ENCODE results near the gene OR1I1.

OR1I1 gene

DNA sequence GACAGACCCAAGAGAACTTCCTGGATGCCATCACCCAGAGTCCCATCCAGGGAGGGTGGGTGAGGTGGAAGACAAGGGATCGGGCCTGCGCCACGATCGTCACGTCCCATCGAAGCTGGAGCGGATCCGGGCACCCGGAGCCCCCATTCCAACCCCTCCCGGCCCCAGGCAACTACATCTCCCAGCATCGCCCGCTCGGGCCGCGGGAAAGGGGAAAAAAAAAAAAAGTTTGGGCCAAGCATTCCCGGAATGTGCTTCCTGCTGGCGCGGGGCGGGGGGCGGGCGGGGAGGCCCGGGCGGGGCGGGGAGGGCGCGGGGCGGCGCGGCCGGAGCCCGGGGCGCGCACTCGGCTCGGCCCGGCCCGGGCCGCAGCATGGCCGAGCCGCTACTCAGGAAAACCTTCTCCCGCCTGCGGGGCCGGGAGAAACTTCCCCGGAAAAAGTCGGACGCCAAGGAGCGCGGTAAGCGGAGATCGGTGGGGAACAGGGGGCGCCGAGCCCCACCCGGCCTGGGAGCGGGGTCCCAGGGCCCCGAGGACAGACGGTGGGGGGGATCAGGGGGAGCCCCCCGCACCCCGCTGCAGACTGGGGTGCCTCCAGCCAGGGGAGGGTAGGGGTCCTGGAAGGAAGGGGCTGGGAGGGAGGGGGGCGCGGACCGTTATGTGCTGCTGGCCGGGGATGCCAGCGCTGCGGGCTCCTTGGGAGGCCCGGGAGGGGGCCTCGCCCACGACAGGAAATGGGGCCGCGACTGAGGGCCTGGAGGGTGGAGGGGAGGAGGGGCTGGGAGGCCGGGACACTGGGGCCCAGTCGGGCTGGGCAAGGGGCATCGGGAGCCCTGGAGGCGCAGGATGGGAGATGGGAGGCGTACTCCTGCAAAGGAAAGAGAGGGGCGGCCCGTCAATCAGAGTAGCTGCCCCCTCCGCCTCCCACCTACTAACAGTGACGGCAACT, 25.3 kb downstream of the OR1I1 start, which contains the start of gene SYDE1:
TSS of gene SYDE1 (plus strand) at position 341 of the 950 bp plus-strand sequence. CDS start at position 374, 33 bp downstream.
- peak within 1 kb of the TSS; percentile 85 for H3K4me2 ChIP-seq (ENCODE audit: insufficient read depth, low read length, poor library complexity, severe bottlenecking)
- H3K18ac ChIP-seq (ENCODE audit: low read length) = peak within 1 kb of the TSS; percentile 98
- no peaks in the 10 kb centered on the region for H3K27me3 ChIP-seq (ENCODE audit: control insufficient read depth in 3 of 3, insufficient read depth in 3 of 3, low read depth in 1 of 3, low read length in 3 of 3)
- peak within 1 kb of the TSS; percentile 97 for H3K4ac ChIP-seq (ENCODE audit: low read length)
- peak within 1 kb of the TSS; percentile 69 for H2BK15ac ChIP-seq (ENCODE audit: low read length)
- H3K23ac ChIP-seq (ENCODE audit: low read depth, low read length, poor library complexity) = peak within 1 kb of the TSS; percentile 67
- whole genome bisulfite sequencing, 2 donors (ENCODE audit: extremely low coverage in 2 of 2, insufficient read length in 2 of 2, insufficient replicate concordance in 1 of 2) = no CpG with 5 or more reads among the region's 78 CpGs
- H3K9ac ChIP-seq (ENCODE audit: low read depth, low read length, poor library complexity) = peak within 1 kb of the TSS; percentile 89
- H2BK120ac ChIP-seq (ENCODE audit: low read depth, low read length) = no peak within 1 kb of the TSS
- peak within 1 kb of the TSS; percentile 98 for H2BK5ac ChIP-seq (ENCODE audit: low read length)
- peaks cover 19 to 34% of the 10 kb centered on the region in 2 donors for H3K36me3 ChIP-seq (replicated peaks in 1 of 2; ENCODE audit: control insufficient read depth in 2 of 2, insufficient read depth in 2 of 2, low read length in 2 of 2)
- peak within 1 kb of the TSS; percentile 76 for H3K14ac ChIP-seq (ENCODE audit: low read length)
- H3K4me3 ChIP-seq (ENCODE audit: low read length in 2 of 2) = peak within 1 kb of the TSS; percentile 84 to 88
- no peak within 1 kb of the TSS for H4K8ac ChIP-seq (ENCODE audit: low read depth, low read length)
- H2AK5ac ChIP-seq (ENCODE audit: low read depth, low read length) = peak within 1 kb of the TSS; percentile 54
- peak within 1 kb of the TSS; percentile 31 for H2BK12ac ChIP-seq (ENCODE audit: low read length)
- DNase-seq (ENCODE audit: low spot score) = peak; percentile 71
- H3K27ac ChIP-seq (replicated peaks; ENCODE audit: low read length) = peak within 1 kb of the TSS; percentile 83
- H3K4me1 ChIP-seq (ENCODE audit: control insufficient read depth in 2 of 2, insufficient read depth in 1 of 2, low read depth in 1 of 2, low read length in 2 of 2) = peaks cover 4 to 9% of the 10 kb centered on the region in 2 donors
- H2AFZ ChIP-seq (ENCODE audit: low read length) = peak within 1 kb of the TSS; percentile 99
- H3K79me1 ChIP-seq (ENCODE audit: low read depth, low read length) = peaks cover 9% of the 10 kb centered on the region
- peaks cover 10 to 18% of the 10 kb centered on the region in 2 donors for H3K9me3 ChIP-seq (replicated peaks in 1 of 2; ENCODE audit: control insufficient read depth in 2 of 2, insufficient read depth in 1 of 2, low read depth in 1 of 2, low read length in 2 of 2)
- H4K91ac ChIP-seq (ENCODE audit: low read depth, low read length, poor library complexity) = peak within 1 kb of the TSS; percentile 98

DNA sequence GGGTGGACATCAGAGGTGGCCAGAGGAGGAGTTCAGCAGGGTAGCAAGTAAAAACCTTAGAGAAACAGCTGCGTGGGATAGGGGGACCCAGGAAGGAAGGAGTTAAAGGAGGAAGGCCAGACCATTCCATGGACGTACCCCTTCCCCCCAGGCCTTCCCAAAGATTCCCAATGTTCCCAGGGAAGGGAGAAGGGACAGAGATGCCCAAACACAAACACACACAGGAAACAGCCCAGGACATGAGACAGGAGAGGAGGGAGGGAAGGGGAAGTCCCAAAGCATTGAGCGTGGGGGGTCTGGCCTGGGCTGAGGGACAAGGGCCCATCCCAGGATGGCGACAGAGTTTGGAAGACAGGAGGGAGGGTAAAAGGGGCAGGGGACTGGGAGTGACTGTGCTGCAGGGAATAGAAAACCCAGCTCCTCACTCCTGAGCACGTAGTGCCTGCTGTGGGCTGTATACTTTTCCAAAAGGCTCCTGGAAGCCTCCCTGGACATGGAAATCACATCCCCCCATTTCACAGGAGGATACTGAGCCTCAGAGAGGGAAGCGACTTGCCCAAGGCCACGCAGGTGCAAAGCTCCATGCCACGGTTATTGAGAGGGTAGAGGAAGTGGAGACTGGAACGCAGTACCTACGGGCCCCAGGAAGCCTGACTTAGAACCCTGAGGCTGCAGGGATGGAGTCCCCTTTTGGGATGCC, 26.3 kb downstream of the OR1I1 start:
- no peak overlapping the region for H2BK12ac ChIP-seq (ENCODE audit: low read length)
- no peaks in the 10 kb centered on the region for H3K27me3 ChIP-seq (ENCODE audit: control insufficient read depth in 3 of 3, insufficient read depth in 3 of 3, low read depth in 1 of 3, low read length in 3 of 3)
- H2BK15ac ChIP-seq (ENCODE audit: low read length) = peak overlapping the region; percentile 16
- H2BK120ac ChIP-seq (ENCODE audit: low read depth, low read length) = no peak overlapping the region
- peak overlapping the region; percentile 85 for H3K4me2 ChIP-seq (ENCODE audit: insufficient read depth, low read length, poor library complexity, severe bottlenecking)
- peak overlapping the region; percentile 84 to 88 for H3K4me3 ChIP-seq (ENCODE audit: low read length in 2 of 2)
- H2AFZ ChIP-seq (ENCODE audit: low read length) = peak overlapping the region; percentile 99
- peak overlapping the region; percentile 87 for H3K18ac ChIP-seq (ENCODE audit: low read length)
- peaks cover 12 to 20% of the 10 kb centered on the region in 2 donors for H3K9me3 ChIP-seq (replicated peaks in 1 of 2; ENCODE audit: control insufficient read depth in 2 of 2, insufficient read depth in 1 of 2, low read depth in 1 of 2, low read length in 2 of 2)
- H3K4me1 ChIP-seq (ENCODE audit: control insufficient read depth in 2 of 2, insufficient read depth in 1 of 2, low read depth in 1 of 2, low read length in 2 of 2) = peaks cover 4 to 9% of the 10 kb centered on the region in 2 donors
- H3K23ac ChIP-seq (ENCODE audit: low read depth, low read length, poor library complexity) = no peak overlapping the region
- peak overlapping the region; percentile 56 for H3K9ac ChIP-seq (ENCODE audit: low read depth, low read length, poor library complexity)
- no peak for DNase-seq (ENCODE audit: low spot score)
- WGBS, 2 donors (ENCODE audit: extremely low coverage in 2 of 2, insufficient read length in 2 of 2, insufficient replicate concordance in 1 of 2) = no CpG with 5 or more reads among the region's 10 CpGs
- H3K36me3 ChIP-seq (replicated peaks in 1 of 2; ENCODE audit: control insufficient read depth in 2 of 2, insufficient read depth in 2 of 2, low read length in 2 of 2) = peaks cover 26 to 43% of the 10 kb centered on the region in 2 donors
- H2AK5ac ChIP-seq (ENCODE audit: low read depth, low read length) = peak overlapping the region; percentile 54
- H3K79me1 ChIP-seq (ENCODE audit: low read depth, low read length) = peaks cover 9% of the 10 kb centered on the region
- H3K4ac ChIP-seq (ENCODE audit: low read length) = no peak overlapping the region
- no peak overlapping the region for H4K91ac ChIP-seq (ENCODE audit: low read depth, low read length, poor library complexity)
- no peak overlapping the region for H3K14ac ChIP-seq (ENCODE audit: low read length)
- H2BK5ac ChIP-seq (ENCODE audit: low read length) = peak overlapping the region; percentile 98
- no peak overlapping the region for H4K8ac ChIP-seq (ENCODE audit: low read depth, low read length)
- no peak overlapping the region for H3K27ac ChIP-seq (replicated peaks; ENCODE audit: low read length)

DNA sequence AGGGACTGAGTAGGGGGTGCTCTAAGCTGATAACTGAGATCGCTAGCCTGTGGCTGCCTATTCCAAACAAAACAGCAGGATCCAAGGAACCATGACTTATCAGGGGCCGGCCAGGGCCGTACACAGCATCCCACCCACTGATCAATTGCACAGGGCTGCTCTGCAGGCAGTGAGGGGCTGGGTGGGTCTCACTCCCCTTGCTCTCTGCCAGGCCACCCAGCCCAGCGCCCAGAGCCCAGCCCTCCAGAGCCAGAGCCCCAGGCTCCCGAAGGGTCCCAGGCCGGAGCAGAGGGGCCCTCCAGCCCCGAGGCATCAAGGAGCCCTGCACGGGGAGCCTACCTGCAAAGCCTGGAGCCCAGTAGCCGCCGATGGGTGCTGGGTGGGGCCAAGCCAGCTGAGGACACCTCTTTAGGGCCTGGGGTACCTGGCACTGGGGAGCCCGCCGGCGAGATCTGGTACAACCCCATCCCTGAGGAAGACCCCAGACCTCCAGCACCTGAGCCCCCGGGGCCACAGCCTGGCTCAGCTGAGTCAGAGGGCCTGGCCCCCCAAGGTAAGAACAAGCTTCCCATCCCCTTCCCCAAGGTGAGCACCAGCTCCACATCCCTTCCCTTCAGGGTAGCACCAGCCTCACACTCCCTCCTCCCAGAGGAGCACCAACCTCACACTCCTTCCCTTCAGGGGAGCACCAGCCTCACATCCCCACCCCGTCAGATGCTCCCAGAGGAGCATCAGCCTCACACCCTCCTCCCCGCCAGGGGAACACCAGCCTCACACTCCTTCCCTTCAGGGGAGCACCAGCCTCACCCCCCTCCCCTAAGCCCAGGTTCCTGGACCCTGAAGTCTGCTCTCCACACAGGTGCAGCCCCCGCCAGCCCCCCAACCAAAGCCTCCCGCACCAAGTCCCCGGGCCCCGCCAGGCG, 27.1 kb downstream of the OR1I1 start:
- H2BK120ac ChIP-seq (ENCODE audit: low read depth, low read length) = no peak overlapping the region
- no peak overlapping the region for H2AFZ ChIP-seq (ENCODE audit: low read length)
- no peak overlapping the region for H3K18ac ChIP-seq (ENCODE audit: low read length)
- no peak overlapping the region for H4K91ac ChIP-seq (ENCODE audit: low read depth, low read length, poor library complexity)
- no peak overlapping the region for H2BK12ac ChIP-seq (ENCODE audit: low read length)
- no peak overlapping the region for H4K8ac ChIP-seq (ENCODE audit: low read depth, low read length)
- no peak overlapping the region for H3K4ac ChIP-seq (ENCODE audit: low read length)
- H3K79me1 ChIP-seq (ENCODE audit: low read depth, low read length) = peaks cover 12% of the 10 kb centered on the region
- peak overlapping the region; percentile 41 for H3K14ac ChIP-seq (ENCODE audit: low read length)
- H3K27me3 ChIP-seq (ENCODE audit: control insufficient read depth in 3 of 3, insufficient read depth in 3 of 3, low read depth in 1 of 3, low read length in 3 of 3) = no peaks in the 10 kb centered on the region
- peaks cover 9 to 14% of the 10 kb centered on the region in 2 donors for H3K9me3 ChIP-seq (replicated peaks in 1 of 2; ENCODE audit: control insufficient read depth in 2 of 2, insufficient read depth in 1 of 2, low read depth in 1 of 2, low read length in 2 of 2)
- H3K9ac ChIP-seq (ENCODE audit: low read depth, low read length, poor library complexity) = no peak overlapping the region
- H3K4me2 ChIP-seq (ENCODE audit: insufficient read depth, low read length, poor library complexity, severe bottlenecking) = no peak overlapping the region
- peaks cover 34 to 51% of the 10 kb centered on the region in 2 donors for H3K36me3 ChIP-seq (replicated peaks in 1 of 2; ENCODE audit: control insufficient read depth in 2 of 2, insufficient read depth in 2 of 2, low read length in 2 of 2)
- peak overlapping the region; percentile 40 for H3K23ac ChIP-seq (ENCODE audit: low read depth, low read length, poor library complexity)
- peak overlapping the region; percentile 54 for H2AK5ac ChIP-seq (ENCODE audit: low read depth, low read length)
- no peak overlapping the region for H3K27ac ChIP-seq (replicated peaks; ENCODE audit: low read length)
- H2BK15ac ChIP-seq (ENCODE audit: low read length) = no peak overlapping the region
- H2BK5ac ChIP-seq (ENCODE audit: low read length) = peak overlapping the region; percentile 98
- peak overlapping the region; percentile 84 to 88 for H3K4me3 ChIP-seq (ENCODE audit: low read length in 2 of 2)
- H3K4me1 ChIP-seq (ENCODE audit: control insufficient read depth in 2 of 2, insufficient read depth in 1 of 2, low read depth in 1 of 2, low read length in 2 of 2) = peaks cover 4 to 9% of the 10 kb centered on the region in 2 donors
- WGBS, 2 donors (ENCODE audit: extremely low coverage in 2 of 2, insufficient read length in 2 of 2, insufficient replicate concordance in 1 of 2) = no CpG with 5 or more reads among the region's 21 CpGs
- no peak for DNase-seq (ENCODE audit: low spot score)
